HG03575 (cell line): Measurements from ENCODE around the gene MBNL1.
"Not testable (repeated sequence)": the region's sequence is repeated elsewhere in the genome, so short reads cannot be mapped to it uniquely, and the experiment has no call there.

ENCODE experiments used
- ATAC-seq: cut with Tn5 transposase; IDR thresholded peaks from one replicate; pipeline ENCODE4 v1.9.1; 2021; ENCODE audit not compliant: unreplicated experiment, insufficient number of reproducible peaks, low FRiP score; ENCODE audit errors: extremely low read depth

The MBNL1 gene

GRCh38 chr3:152382312-152383135 lies 113.8 kb downstream of the MBNL1 start:
- no peak for ATAC-seq

DNA sequence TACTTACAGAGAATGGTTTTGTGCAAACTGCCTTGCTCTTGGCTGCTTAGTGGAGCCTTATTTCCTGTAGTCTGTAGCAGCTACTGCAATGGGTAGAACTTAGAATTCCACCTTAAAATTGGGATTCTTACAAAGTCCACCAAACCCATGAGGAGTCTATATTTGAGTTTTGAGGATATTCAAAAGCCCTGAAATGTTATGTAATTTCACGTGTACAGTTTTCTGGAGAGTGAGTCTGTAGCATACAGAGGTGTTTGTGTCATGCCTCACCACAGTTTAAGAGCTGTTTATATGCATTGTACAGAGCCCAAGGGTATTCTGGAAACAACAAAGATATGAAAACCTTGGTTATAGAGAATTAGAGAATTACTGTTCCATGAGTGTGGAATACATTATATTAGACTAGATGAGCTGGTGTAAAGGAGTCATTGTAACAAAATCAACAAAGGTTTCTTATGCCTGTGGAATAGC lies 114.4 kb downstream of the MBNL1 start:
- no peak for ATAC-seq

- ATAC-seq, result no peak
These were observed 115.7 kb downstream of the MBNL1 start for GRCh38 chr3:152384412-152384811.

DNA sequence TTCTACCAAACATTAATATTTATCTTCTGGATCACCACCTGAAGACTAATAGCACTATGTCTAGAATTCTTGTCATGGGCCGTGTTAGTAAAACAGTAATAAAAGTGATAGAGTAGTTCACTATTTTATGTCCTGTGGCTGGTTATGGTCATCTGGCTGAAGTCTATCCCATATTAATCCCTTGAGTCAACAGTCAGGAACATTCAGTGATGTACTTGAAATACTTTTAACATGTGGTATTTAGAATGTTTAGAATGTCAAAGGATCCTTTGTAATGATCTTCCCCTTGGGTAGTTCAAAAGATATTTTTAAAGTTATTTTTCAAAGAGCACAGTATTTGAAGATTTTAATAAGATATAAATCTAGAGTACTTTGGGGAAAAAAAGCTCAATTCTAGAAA lies 117.0 kb downstream of the MBNL1 start:
- no peak for ATAC-seq

GRCh38 chr3:152386208-152386607 lies 117.5 kb downstream of the MBNL1 start:
- no peak for ATAC-seq

- ATAC-seq, result no peak
These were observed 119.9 kb downstream of the MBNL1 start for GRCh38 chr3:152388631-152389030.

DNA sequence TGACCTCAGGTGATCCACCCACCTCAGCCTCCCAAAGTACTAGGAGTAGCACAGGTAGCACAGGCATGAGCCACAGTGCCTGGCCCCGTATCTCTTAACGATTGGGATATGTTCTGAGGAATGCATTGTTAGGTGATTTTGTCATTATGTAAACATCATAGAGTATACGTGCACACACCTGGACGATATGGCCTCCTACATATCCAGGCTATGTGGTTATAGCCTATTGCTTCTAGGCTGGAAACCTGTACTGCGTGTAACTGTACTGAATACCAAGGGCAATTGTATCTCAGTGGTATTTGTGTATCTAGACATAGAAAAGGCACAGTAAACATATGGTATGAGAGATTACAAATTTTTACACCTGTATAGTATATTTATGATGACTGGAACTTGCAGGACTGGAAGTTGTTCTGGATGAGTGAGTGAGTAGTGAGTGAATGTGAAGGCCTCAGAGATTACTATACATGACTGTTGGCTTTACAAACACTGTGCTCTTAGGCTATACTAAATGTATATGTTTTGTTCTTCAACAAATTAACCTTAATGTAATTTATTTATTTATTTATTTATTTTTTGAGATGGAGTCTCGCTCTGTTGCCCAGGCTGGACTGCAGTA lies 120.7 kb downstream of the MBNL1 start:
- ATAC-seq, result no peak

DNA sequence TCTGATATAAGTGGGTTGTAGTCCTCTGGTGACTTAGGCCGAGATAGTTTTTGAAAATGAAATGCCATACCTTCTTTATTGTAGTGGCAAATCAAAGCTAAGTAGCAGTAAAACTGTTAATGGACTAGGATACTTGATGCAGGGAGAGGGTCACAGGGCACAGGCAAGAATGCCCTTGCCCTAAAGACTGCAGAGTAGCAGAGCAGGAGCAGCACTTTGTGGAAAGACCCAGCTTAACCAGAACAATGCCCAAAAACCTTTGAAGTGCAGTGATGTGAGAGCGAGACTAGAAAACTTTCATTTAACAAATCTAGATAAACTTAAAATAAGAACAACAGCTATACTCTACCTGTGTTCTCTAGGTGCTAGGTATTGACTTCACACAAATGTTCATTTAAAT lies 121.9 kb downstream of the MBNL1 start:
- ATAC-seq, result no peak

- ATAC-seq, result no peak
These were observed 122.9 kb downstream of the MBNL1 start for GRCh38 chr3:152391671-152392070.

DNA sequence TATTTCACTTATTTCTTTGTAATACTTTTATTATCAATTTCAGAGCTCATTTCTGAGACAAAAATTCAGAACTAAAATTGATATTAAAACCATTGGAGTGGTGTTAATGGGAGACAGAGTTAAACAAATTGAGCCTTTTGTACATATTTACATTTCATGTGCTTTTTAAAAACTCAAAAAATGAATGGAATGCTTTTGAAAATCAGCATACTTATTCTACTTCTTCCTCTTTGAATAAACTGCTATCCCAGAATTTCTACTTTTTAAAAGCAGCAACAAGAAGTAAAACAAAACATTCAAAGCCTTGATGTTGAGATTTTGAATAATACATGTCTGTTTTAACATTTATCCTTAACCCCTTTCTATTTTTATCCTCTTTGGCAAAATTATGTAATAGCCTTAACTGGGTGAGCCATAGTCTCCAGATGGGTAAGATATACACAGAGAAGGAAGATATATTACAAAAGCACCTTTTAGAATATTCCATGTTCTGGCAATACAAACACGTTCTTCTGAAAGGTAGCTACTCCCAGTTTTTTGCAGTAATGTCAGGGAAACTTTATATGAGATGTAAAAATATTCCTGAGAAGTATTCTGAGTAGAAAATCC lies 123.6 kb downstream of the MBNL1 start:
- ATAC-seq, result no peak

DNA sequence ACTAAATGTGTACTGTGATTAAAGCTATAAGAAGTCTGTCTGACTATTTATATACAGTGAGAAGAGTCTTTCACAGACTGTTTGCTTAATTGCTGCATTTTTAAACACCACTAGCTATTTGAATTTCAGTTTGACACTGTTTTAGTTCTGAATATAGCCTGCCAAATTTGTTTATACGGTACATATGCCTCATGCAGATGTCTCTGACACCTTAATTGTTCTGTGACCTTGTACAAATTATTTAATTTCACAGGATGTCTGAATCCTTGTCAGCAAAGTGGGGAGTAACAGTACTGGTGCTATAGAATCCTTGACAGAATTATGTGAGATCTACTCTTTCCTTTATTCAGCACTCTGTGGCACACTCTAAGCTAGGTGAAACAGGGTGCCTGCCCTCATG lies 125.5 kb downstream of the MBNL1 start:
- no peak for ATAC-seq

GRCh38 chr3:152395764-152396163 lies 127.0 kb downstream of the MBNL1 start:
- no peak for ATAC-seq

DNA sequence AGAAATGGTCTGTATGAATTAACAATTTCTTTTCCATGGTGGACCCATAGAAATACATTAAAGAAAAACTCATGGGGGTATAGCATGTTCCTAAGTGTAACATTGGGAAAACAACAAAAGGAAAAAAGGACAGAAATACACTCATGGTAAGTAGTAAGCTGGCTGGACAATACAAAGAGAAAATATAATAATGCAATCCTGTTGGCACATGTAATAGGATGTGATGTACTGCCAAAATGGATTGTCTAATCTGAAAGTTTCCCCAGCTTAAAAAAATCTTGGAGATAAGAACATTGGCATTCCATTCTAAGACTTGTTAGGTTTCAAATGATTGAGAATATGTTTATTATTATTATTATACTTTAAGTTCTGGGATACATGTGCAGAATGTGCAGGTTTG lies 128.1 kb downstream of the MBNL1 start:
- no peak for ATAC-seq

DNA sequence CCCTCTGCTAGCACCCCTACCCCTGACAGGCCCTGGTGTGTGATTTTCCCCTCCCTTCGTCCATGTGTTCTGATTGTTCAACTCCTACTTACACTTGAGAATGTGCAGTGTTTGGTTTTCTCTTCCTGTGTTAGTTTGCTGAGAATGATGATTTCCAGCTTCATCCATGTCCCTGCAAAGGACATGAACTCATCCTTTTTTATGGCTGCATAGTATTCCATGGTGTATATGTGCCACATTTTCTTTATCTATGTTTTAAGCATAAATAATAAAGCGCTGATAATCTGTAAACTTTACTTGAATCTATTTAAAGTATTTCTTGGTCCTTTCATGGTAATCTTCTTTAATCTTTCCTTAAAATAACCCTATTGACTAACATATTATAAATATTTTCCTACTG lies 128.6 kb downstream of the MBNL1 start:
- not testable (repeated sequence) for ATAC-seq

DNA sequence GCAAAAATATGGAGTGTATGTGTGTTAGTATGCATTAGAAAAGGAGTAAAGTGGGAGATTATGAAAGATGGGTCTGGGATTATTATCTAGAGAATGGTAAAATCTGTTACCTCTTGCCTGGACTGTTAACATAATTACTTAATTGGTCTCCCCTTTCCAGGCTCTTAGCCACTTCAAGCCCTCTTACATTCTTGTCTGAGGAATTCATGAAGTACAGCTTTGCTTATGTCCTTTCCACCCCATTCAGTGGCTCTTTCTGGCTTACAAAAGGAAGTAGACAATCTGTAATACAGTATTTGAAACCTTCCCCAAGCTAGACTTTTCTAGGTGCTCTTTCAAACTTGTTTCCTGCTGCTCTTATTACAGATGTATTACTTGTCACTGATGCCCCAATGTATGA lies 129.8 kb downstream of the MBNL1 start:
- no peak for ATAC-seq

- no peak for ATAC-seq
These were observed 130.6 kb downstream of the MBNL1 start for GRCh38 chr3:152399374-152399773.

GRCh38 chr3:152400887-152401286 lies 132.2 kb downstream of the MBNL1 start:
- ATAC-seq, result no peak

DNA sequence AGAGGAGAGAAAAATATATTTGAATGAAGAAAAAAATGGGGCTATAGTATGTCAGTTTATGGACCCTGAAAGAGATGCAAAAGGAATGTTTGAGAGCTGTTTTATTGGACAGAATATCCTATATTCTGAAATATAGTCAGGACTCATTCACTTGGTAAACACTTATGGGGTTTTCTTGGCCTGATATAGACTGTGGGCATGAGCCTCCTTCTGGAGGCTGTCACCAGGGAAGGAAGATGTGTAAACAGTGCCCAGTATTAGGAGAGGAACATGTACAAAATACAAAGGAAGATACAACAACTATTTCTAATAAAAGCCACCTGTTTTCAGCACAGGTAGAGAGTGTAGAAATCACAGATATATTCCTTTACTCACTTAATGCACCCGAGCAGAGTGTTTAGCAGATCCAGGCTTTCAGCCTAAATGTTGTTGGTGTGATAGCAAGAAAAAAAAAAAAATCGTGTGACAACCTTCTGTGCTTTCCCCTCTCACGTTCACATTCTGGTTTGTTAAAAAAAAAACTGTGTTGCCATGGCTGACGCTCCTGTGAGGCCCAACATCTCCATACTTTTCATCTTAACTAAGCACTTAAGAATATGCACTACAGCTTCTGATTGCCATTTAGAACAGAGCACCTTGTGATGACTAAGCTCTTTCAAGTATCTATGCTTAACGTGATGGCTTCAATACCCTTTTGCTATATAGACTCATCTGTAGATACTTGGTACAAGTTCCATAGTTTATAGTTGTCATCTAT lies 134.1 kb downstream of the MBNL1 start:
- no peak for ATAC-seq

- ATAC-seq, result no peak
These were observed 134.9 kb downstream of the MBNL1 start for GRCh38 chr3:152403632-152404066.
